Astrocyte (in vitro differentiated cells and primary cell): ENCODE data around the gene NOMO2.

Experiments used
- EZH2 ChIP-seq: IDR thresholded peaks from 2 replicates; pipeline ENCODE4 v1.6.1; 2012; ENCODE audit warnings: mild to moderate bottlenecking, low read length, inconsistent platforms; ENCODE audit not compliant: insufficient read depth
- TF ChIP-seq, protein P1 (sequence below): IDR thresholded peaks from 2 replicates; pipeline ENCODE4 v1.5.1; 2011; ENCODE audit warnings: low read depth, mild to moderate bottlenecking, inconsistent platforms, low read length, moderate library complexity; ENCODE audit not compliant: insufficient read depth

DNA sequence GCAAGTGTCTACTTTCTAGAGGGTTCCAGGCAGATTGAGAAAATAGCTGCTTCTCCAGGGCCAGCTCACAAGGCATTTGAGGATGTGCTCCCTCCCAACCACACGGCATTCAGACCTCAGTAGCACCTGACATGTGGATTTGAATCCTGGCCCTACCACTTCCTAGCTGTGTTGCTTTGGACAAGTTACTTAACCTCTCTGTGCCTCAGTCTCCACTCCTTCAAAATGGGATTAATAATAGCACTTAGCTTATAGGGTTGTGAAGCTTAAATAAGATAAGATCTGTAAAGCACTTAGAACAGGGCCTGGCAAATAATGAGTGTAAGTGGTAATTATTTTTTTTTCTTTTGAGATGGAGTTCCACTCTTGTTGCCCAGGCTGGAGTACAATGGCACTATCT, 21.0 kb upstream of the NOMO2 start:
- TF ChIP-seq, protein P1, sequence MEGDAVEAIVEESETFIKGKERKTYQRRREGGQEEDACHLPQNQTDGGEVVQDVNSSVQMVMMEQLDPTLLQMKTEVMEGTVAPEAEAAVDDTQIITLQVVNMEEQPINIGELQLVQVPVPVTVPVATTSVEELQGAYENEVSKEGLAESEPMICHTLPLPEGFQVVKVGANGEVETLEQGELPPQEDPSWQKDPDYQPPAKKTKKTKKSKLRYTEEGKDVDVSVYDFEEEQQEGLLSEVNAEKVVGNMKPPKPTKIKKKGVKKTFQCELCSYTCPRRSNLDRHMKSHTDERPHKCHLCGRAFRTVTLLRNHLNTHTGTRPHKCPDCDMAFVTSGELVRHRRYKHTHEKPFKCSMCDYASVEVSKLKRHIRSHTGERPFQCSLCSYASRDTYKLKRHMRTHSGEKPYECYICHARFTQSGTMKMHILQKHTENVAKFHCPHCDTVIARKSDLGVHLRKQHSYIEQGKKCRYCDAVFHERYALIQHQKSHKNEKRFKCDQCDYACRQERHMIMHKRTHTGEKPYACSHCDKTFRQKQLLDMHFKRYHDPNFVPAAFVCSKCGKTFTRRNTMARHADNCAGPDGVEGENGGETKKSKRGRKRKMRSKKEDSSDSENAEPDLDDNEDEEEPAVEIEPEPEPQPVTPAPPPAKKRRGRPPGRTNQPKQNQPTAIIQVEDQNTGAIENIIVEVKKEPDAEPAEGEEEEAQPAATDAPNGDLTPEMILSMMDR = no peak
- no peak for TF ChIP-seq EZH2
